Gastrocnemius medialis (tissue), 4 donors: ENCODE data around the gene VAMP5.

ENCODE experiments used
- CTCF ChIP-seq, 5 experiments: fragments of 450-650 bp in 3 of 5; fragments of 200-600 bp in 2 of 5; sonication (generic) in 2 of 5; IDR thresholded peaks in 4 of 5; conservative IDR thresholded peaks in 1 of 5; 1 replicate in 4 of 5; 2 replicates in 1 of 5; pipeline ENCODE4 v1.5.1; 2016 to 2019; ENCODE audit warnings: antibody characterized with exemption in 5 of 5, mild to moderate bottlenecking in 3 of 5, moderate library complexity in 3 of 5
- POLR2A ChIP-seq, 2 donors: fragments of 450-650 bp; IDR thresholded peaks; one replicate each; pipeline ENCODE4 v1.6.1; 2017; ENCODE audit warnings: antibody characterized with exemption in 2 of 2, mild to moderate bottlenecking in 2 of 2, moderate library complexity in 2 of 2

GRCh38 chr2:85598594-85599340 lies 14.5 kb downstream of the VAMP5 start:
- TF ChIP-seq CTCF (IDR thresholded peaks at IDR 0.05 in 4 of 5, conservative IDR thresholded peaks at IDR 0.05 in 1 of 5) (no peak), POLR2A (IDR thresholded peaks at IDR 0.05) (no peak)
